T-helper 1 cell treated with Interleukin-12 subunit alpha and Interleukin-12 subunit beta and Interleukin-4 antibody, amounts not matched to agents 30 μg/mL and 1 μg/mL, for 36 hours (primary cell): Measurements from ENCODE around the gene CNBD2.
"Not testable (repeated sequence)": the region's sequence is repeated elsewhere in the genome, so short reads cannot be mapped to it uniquely, and the experiment has no call there.

Experiments used
- H3K27ac Mint-ChIP-seq: one replicate; pipeline ENCODE4 v1.8.0; 2021; ENCODE audit warnings: mild to moderate bottlenecking, mixed read lengths
- H3K27me3 Mint-ChIP-seq: one replicate; pipeline ENCODE4 v1.8.0; 2021; ENCODE audit warnings: low read depth, mixed read lengths
- H3K36me3 Mint-ChIP-seq: one replicate; pipeline ENCODE4 v1.8.0; 2021; ENCODE audit warnings: low read depth, mixed read lengths
- H3K4me1 Mint-ChIP-seq: one replicate; pipeline ENCODE4 v1.8.0; 2021; ENCODE audit warnings: low read depth, mixed read lengths
- H3K4me3 Mint-ChIP-seq: one replicate; pipeline ENCODE4 v1.8.0; 2021; ENCODE audit warnings: mild to moderate bottlenecking, moderate library complexity, mixed read lengths
- H3K9me3 Mint-ChIP-seq: one replicate; pipeline ENCODE4 v1.8.0; 2021; ENCODE audit warnings: mixed read lengths

The CNBD2 gene

DNA sequence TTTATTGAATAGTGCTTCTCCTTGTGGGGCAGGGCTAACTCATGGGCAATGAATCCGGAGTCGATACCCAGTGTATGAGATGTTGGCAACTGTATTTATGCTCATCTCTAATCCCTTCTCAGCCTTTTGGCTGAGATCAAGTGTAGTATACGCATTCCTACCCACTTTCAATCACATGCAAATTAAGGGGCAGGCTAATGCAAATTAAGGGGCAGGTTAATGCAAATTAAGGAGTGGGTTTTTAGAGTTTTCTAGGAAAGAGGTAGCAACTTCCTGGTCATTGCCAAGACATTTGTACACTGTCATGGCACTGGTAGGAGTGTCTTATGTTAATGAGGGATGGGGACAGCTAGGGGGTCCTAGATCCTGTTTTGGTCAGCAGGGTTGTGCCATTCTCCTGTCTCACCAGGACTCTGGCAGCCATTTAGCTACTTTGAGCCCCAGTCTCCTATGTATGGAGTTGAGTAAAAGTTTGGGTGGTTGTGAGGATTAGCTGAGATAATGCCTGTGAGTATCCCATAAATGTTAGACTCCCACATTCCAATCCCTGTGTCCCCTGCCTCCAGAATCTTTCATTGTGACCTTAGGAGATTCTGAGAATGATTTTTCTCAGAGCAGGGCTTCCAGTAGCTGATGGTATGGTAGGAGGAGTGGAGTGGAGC lies at the start of gene CNBD2:
Gene CNBD2 (plus strand): TSS at position 612 of the 662 bp plus-strand sequence. CDS start 173 bp downstream, outside the sequence.
- Mint-ChIP-seq H3K36me3 (no peaks in the 10 kb centered on the region), H3K27ac (no peak within 1 kb of the TSS), H3K9me3 (no peaks in the 10 kb centered on the region), H3K4me1 (peaks cover 3% of the 10 kb centered on the region), H3K4me3 (no peak within 1 kb of the TSS), H3K27me3 (peaks cover 6% of the 10 kb centered on the region)

DNA sequence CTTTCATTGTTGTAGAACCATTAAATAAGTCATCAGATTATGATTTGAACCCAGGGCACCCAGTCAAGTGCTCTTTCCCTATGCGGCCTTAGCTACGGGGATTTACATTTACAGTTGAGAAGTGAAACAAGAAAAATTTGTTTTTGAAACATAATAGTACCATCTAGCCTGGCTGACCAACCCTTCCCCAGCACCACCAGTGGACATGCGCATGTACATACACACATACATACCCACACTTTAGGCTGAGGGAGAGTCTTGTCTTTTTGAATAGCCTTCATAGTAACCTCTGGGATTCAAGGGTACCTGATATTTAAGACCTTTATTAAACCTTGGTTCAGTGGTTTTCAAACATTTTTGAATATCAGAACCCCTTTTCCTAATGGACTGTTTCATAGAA lies 47.9 kb upstream of the CNBD2 start:
- no peak overlapping the region for H3K4me3 Mint-ChIP-seq
- peaks cover 19% of the 10 kb centered on the region for H3K36me3 Mint-ChIP-seq
- no peaks in the 10 kb centered on the region for H3K27me3 Mint-ChIP-seq
- no peaks in the 10 kb centered on the region for H3K4me1 Mint-ChIP-seq
- H3K9me3 Mint-ChIP-seq = no peaks in the 10 kb centered on the region
- H3K27ac Mint-ChIP-seq = no peak overlapping the region

DNA sequence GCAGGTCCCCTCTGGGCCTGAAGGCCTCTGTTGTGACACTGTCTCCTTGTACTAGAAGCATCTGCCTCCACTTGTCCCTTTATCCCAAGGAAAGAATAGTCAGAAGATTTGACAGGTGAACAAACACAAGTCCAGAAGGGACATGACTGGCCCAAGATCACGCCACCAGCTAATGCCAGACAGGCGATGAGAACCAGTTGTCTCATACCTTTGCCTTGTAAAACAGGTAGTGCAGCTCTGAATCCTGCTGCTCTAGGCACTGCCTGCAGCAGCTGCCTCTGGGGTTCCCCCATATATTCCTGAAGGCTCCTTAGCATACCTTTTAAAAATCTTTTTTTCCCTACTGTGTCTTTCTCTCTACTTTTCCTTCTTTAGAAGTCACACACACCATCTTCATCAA lies 39.1 kb upstream of the CNBD2 start:
- no peak overlapping the region for H3K4me3 Mint-ChIP-seq
- H3K36me3 Mint-ChIP-seq = peaks cover 34% of the 10 kb centered on the region

DNA sequence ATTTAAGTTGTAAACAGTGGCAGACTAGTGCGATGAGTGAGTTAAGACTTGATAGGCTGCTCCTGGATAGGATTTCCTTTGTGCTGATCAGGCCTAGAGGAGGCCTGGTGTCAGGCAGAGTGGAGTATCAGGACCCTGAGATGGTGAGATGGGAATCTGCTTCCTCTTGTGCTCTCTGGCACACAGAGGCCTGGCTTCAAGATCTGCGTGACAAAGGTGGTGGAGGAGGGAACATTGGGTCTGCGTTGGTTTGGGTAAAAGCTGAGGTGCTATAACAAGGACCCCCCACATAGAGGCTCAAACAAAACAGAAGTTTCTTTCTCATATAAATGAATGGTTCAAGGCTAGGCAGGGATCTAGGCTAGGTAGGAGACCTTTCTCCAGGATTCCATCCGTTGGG lies 34.3 kb upstream of the CNBD2 start:
- Mint-ChIP-seq H3K4me3 (no peak overlapping the region), H3K36me3 (peaks cover 23% of the 10 kb centered on the region), H3K9me3 (no peaks in the 10 kb centered on the region), H3K4me1 (peaks cover 9% of the 10 kb centered on the region), H3K27ac (no peak overlapping the region), H3K27me3 (no peaks in the 10 kb centered on the region)

More for the DNA sequence above, 39.1 kb upstream of the CNBD2 start:
- no peaks in the 10 kb centered on the region for H3K9me3 Mint-ChIP-seq
- H3K4me1 Mint-ChIP-seq = peaks cover 9% of the 10 kb centered on the region
- no peak overlapping the region for H3K27ac Mint-ChIP-seq
- no peaks in the 10 kb centered on the region for H3K27me3 Mint-ChIP-seq

DNA sequence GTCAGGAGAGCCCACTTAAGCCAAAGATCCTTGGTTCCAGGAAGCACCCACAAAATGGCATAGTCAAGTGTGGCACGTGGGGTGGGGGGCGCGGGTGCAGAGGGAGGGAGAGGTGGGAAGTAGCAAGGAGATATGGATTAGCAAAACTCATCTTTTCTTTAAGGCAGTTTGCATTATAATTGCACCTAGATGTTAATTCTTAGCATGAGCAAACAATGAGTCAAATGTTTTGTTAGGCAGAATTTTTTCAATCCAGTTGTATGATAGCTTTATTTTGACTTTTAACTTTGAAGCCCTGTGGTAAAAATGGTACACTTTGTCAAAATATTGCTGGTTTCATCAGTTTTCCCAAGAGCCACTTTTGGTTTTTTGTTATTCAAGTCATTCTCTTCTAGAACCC lies 29.1 kb upstream of the CNBD2 start:
- Mint-ChIP-seq H3K9me3 (no peaks in the 10 kb centered on the region), H3K4me1 (no peaks in the 10 kb centered on the region), H3K27ac (no peak overlapping the region), H3K4me3 (no peak overlapping the region), H3K27me3 (no peaks in the 10 kb centered on the region), H3K36me3 (peaks cover 18% of the 10 kb centered on the region)

DNA sequence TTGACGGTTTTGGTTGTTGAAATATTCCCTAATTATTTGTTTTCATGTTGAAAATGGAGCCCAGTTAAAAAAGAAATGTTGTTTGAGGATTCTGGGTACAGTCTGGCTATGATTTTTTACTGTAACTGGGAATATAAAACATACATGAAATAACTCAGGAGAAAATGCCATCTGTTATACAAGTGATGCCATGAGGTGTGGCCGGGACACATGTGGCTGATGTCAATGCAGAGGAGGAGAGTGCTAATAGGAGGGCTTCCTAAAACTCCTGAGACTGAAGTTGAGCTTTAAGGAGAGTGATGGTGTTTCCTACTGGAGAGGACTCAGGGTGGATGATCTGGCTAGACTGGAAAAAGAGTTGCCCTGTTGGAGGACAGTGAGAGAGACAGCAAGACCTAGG lies 26.8 kb upstream of the CNBD2 start:
- H3K4me3 Mint-ChIP-seq = no peak overlapping the region
- H3K4me1 Mint-ChIP-seq = no peaks in the 10 kb centered on the region
- H3K36me3 Mint-ChIP-seq = peaks cover 20% of the 10 kb centered on the region
- no peaks in the 10 kb centered on the region for H3K27me3 Mint-ChIP-seq
- no peaks in the 10 kb centered on the region for H3K9me3 Mint-ChIP-seq
- H3K27ac Mint-ChIP-seq = peak overlapping the region; percentile 8

DNA sequence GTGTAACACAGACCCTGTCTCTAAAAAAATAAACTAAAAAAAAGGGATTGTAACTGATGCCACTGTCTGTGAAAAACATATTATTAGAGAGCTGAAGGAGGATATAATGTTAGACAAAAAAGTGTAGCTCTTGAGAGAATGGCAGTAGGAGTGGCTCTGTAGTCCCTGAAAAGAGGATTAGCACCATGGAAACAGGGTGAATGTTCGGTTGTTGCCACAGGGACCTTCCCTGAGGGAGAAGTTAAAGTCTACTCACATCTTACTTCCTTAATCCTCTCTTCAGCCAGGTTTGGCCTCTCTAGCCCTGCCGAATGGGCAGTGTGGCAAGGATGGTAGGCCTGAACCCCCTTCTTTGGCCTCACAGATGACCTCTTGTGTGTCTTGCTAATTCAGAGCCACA lies 26.1 kb upstream of the CNBD2 start:
- H3K9me3 Mint-ChIP-seq = no peaks in the 10 kb centered on the region
- peaks cover 22% of the 10 kb centered on the region for H3K36me3 Mint-ChIP-seq
- H3K4me1 Mint-ChIP-seq = no peaks in the 10 kb centered on the region
- no peak overlapping the region for H3K27ac Mint-ChIP-seq
- no peaks in the 10 kb centered on the region for H3K27me3 Mint-ChIP-seq
- H3K4me3 Mint-ChIP-seq = no peak overlapping the region

DNA sequence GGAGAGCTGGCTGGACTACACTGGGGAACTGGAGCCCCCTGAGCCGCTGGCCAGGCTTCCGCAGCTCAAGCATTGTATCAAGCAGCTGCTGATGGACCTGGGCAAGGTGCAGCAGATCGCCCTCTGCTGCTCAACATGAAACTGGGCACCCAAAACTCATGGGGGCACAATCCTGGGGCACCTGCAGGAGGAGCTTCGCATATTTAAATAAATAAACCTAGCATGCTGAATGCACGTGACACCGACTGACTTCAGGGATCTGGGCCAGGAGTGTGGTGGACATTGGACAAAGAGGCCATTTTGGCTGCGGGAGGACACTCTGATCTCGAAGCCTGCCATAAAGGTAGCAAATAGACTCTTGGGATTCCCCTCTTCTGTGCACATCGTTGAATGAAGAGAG lies 20.9 kb upstream of the CNBD2 start:
- Mint-ChIP-seq H3K4me3 (no peak overlapping the region), H3K36me3 (peaks cover 15% of the 10 kb centered on the region), H3K4me1 (peaks cover 9% of the 10 kb centered on the region), H3K9me3 (no peaks in the 10 kb centered on the region), H3K27me3 (no peaks in the 10 kb centered on the region), H3K27ac (no peak overlapping the region)

DNA sequence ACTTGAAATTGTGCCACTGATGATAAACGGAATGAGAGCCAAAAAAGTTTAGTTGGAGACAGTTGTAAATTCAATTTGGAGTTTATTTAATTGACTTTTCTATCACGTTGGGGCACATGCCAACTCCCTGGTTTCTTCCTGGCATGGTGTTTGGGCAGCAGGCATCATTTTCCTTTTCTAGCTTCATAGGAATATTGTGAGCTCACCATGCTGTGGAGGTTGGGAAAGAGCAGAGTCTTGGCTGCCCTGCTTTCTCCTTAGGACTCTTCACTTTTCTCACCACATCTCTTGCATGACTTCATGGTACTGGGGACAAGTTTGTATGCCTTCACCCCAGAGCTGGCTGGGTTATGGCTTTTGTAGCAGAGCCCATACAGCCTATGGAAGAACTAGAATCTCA lies 20.5 kb upstream of the CNBD2 start:
- Mint-ChIP-seq H3K4me1 (peaks cover 13% of the 10 kb centered on the region), H3K36me3 (peaks cover 20% of the 10 kb centered on the region), H3K27me3 (no peaks in the 10 kb centered on the region), H3K9me3 (no peaks in the 10 kb centered on the region), H3K27ac (peak overlapping the region; percentile 26), H3K4me3 (no peak overlapping the region)

DNA sequence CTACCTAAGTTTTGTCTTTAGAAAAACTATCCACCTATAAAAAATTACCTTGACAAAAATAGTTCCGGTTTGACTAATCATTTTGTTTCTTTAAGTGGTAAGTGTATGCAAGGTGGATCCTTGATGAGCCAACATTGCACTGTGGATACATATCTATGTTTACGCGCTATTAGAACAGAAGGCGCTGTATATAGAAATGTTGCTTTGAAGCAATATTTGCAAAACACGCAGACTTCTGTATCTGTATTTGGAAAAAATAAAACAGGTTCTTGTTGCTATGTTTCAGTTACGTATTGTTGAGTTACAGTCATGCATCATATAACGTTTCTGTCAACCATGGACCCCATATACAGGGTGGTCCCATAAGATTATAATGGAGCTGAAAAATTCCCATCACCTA lies 18.3 kb upstream of the CNBD2 start:
- peaks cover 18% of the 10 kb centered on the region for H3K36me3 Mint-ChIP-seq
- H3K4me3 Mint-ChIP-seq = no peak overlapping the region
- H3K27ac Mint-ChIP-seq = no peak overlapping the region
- no peaks in the 10 kb centered on the region for H3K9me3 Mint-ChIP-seq
- H3K27me3 Mint-ChIP-seq = no peaks in the 10 kb centered on the region
- H3K4me1 Mint-ChIP-seq = peaks cover 17% of the 10 kb centered on the region

DNA sequence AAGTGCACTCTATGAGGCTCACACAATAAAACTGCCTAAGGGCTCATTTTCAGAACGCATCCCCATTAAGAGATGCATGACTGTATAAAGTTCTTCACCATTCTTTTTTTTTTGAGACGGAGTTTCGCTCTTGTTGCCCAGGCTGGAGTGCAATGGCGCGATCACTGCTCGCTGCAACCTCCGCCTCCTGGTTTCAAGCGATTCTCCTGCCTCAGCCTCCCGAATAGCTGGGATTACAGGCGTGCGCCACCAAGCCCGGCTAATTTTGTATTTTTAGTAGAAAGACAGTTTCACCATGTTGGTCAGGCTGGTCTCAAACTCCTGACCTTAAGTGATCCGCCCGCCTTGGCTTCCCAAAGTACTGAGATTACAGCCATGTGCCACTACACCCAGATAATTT lies 16.3 kb upstream of the CNBD2 start:
- Mint-ChIP-seq H3K4me1 (peaks cover 20% of the 10 kb centered on the region), H3K36me3 (peaks cover 16% of the 10 kb centered on the region), H3K27ac (peak overlapping the region; percentile 41), H3K4me3 (peak overlapping the region; percentile 99)
- H3K27me3 Mint-ChIP-seq, H3K9me3 Mint-ChIP-seq: not testable (repeated sequence)

DNA sequence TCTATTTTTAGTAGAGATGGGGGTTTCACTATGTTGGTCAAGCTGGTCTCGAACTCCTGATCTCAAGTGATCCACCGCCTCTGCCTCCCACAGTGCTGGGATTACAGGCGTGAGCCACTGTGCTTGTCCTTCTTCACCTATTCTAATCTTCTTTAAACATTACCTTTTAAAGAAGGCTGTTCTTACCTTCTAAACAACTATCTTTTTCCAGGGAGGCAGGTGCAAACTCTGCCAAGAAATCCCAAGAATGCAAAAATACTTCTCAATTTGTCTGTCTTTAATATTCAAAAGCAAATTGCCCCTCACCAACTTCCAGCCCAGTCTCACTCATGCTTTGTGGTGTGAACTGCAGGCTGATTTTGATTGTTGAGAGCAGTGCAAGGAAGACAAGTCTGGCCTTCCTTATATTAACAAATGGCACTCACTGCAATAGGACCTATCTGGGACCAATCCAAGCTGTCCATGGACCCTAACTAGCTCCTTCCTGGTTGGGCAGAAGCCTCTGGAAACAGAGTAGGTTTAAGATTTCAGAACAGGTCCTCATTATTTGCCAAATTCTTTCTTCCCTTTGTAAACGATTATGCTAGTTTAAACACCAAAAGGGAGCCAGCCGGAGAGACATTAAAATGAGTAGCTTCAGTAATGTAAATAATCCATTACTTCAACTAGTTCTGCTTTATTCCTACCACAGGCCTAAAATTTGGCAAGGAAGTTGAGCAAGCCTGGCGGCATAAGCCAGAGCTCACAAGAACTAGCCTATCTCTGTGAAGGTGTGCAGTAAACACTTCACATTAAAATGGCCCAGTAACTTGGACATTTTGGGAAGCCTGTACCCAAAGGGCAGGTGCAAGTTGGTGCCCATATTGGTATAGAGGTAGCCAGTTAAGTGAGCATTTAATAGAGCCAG lies 15.7 kb upstream of the CNBD2 start:
- Mint-ChIP-seq H3K4me1 (peaks cover 20% of the 10 kb centered on the region), H3K36me3 (peaks cover 9% of the 10 kb centered on the region), H3K9me3 (no peaks in the 10 kb centered on the region), H3K4me3 (peak overlapping the region; percentile 99), H3K27me3 (no peaks in the 10 kb centered on the region), H3K27ac (peak overlapping the region; percentile 100)

DNA sequence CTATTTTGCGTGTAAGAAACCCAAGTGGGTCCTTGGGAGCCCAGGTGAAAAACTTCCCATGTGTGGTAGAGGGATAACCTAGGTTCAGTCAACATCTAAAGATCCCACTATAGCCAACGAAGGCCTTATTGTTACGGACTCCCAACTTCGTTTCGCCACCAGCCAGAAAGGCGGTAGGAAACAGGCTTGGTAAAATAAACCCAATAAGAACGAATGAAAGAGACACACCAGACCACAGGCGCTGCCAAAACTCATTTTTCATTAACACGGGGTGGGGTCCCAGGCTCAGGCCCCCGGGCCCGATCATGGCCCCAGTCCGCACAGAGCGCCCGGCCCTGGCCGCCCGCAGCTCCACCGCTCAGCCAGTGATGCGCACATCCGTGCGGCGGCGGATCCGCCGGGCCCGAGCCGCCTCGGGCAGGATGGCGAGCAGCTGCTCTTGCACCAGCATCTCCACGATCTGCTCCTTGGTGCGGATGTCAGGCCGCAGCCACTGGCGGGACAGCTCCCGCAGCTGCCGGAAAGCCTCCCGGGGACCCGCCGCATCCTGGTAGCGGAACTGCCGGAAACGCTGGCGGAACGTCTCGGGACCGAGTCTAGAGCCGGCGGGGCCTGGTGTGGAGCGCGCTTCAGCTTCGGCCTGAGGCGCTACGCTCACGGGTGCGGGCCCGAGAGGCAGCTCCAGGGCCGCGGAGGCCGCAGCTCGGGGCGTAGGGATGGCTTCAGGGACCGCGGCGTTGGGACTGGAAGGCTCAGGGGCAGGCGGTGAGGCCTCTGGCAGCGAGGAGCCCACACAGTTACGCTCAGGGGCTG lies 14.8 kb upstream of the CNBD2 start:
- peaks cover 20% of the 10 kb centered on the region for H3K4me1 Mint-ChIP-seq
- H3K4me3 Mint-ChIP-seq = peak overlapping the region; percentile 99
- no peaks in the 10 kb centered on the region for H3K27me3 Mint-ChIP-seq

DNA sequence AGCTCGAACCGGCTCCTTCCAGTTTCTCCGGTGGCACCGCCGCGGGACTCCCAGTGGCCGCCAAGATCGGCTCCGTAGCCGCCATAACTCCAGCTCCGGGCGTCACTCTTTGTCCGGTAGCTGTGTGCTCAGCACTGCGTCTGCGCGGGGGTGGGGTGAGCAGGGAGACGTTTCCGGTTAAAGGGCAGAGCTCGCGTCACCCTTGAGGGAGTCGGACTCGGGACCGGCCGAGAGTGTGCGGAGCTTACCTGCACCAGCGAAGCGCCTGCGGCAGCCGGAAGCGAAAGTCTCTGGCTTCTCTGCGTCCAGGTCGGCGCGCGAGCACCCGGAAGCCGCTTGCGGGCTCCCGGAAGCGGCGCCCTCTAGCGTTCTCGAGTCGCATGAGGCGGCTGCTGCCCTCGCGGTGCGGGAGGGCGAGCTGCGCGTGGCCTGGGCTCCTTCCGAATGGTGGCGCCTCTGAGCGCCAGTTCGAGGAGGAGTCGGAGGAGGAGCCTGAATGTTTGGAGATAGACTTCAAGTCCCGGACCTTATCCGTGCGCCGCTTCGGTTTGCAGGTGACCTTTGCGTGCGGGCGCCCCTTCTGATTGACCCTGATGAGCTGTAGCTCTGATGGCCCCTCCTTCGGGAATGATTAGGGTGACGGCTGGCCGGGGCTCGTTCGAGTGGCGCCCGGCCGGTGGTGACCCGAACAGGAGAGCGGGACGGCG lies 14.0 kb upstream of the CNBD2 start, which contains the start of gene SCAND1:
Gene SCAND1 (minus strand): TSS at position 303 of the 707 bp plus-strand sequence. CDS start 218 bp downstream, at position 85.
- peaks cover 20% of the 10 kb centered on the region for H3K4me1 Mint-ChIP-seq
- peaks cover 7% of the 10 kb centered on the region for H3K9me3 Mint-ChIP-seq
- H3K36me3 Mint-ChIP-seq = peaks cover 9% of the 10 kb centered on the region
- peak within 1 kb of the TSS; percentile 100 for H3K27ac Mint-ChIP-seq
- no peaks in the 10 kb centered on the region for H3K27me3 Mint-ChIP-seq
- H3K4me3 Mint-ChIP-seq = peak within 1 kb of the TSS; percentile 99

More for the DNA sequence above, 14.8 kb upstream of the CNBD2 start:
- peaks cover 9% of the 10 kb centered on the region for H3K36me3 Mint-ChIP-seq
- no peaks in the 10 kb centered on the region for H3K9me3 Mint-ChIP-seq
- H3K27ac Mint-ChIP-seq = peak overlapping the region; percentile 100
